Measurements from ENCODE around the gene SERINC4.
"Not testable (repeated sequence)": the region's sequence is repeated elsewhere in the genome, so short reads cannot be mapped to it uniquely, and the experiment has no call there.

- TF ChIP-seq CTCF (IDR thresholded peaks at IDR 0.05); EZH2 (IDR thresholded peaks at IDR 0.05; ENCODE audit: borderline replicate concordance, insufficient read depth, low read depth, low read length, poor library complexity, severe bottlenecking): not testable (repeated sequence)
Observed at GRCh38 chr15:43802676-43803075, 2.7 kb upstream of the SERINC4 start.
